Pancreas (tissue), 10 donors: ENCODE results near the gene PLCG2. TPM values are rescaled to one million over a fixed set of nuclear protein-coding genes. Genes with fewer than 3 reads are reported as not detected.

Experiments used
- ATAC-seq, 4 donors: fragments of 200-7000 bp; cut with Tn5 transposase; one replicate each; pipeline versions ENCODE4 v1.8.0 to v1.9.1; 2020; ENCODE audit warnings: mild to moderate bottlenecking in 4 of 4, moderate library complexity in 4 of 4
- DNase-seq, 6 donors: peaks; one replicate each; pipeline ENCODE4 v3.0.0-alpha.2; 2020
- FAIRE-seq: peaks from 2 replicates; lab custom pipeline; 2012; peaks lifted over from hg19 to GRCh38; lab: Jason Lieb, UNC
- H3K27ac ChIP-seq, 4 donors: fragments of 200-600 bp; sonication (generic); 1 replicate in 3 of 4; 2 replicates in 1 of 4; pipeline versions ENCODE4 v1.5.0 to v1.8.0; 2020
- H3K27me3 ChIP-seq, 4 donors: fragments of 200-600 bp; one replicate each; pipeline ENCODE4 v1.8.0; 2021
- H3K36me3 ChIP-seq, 3 donors: fragments of 200-600 bp; sonication (generic) in 1 of 3; one replicate each; pipeline versions ENCODE4 v1.5.0 to v1.8.0; 2020 to 2021
- H3K4me1 ChIP-seq, 3 donors: fragments of 200-600 bp; one replicate each; pipeline ENCODE4 v1.8.0; 2021
- H3K4me3 ChIP-seq, 4 donors: fragments of 200-600 bp; sonication (generic) in 2 of 4; one replicate each; pipeline versions ENCODE4 v1.5.0 to v1.8.0; 2020 to 2021
- H3K9me3 ChIP-seq, 4 donors: fragments of 200-600 bp; one replicate each; pipeline ENCODE4 v1.8.0; 2021
- WGBS, 2 donors: extraction: QIAGEN DNeasy Blood & Tissue Kit; methylation state at CpG; one replicate each; pipeline ENCODE4 v1.1.7; 2013; 5-methylcytosine and 5-hydroxymethylcytosine counted together
- intact Hi-C, 3 donors: fragments of 100-400 bp; cut with DNase I; formaldehyde crosslinking; loops; one replicate each; pipeline versions ENCODE4 v1.11.1 to v1.14.2; 2022
- polyA plus RNA-seq, 2 donors: library from polyadenylated mRNA; stranded (reverse); fragments of 200-250 nt; gene quantifications; one replicate each; pipeline ENCODE4 v1.2.3, GENCODE V29; 2013
- total RNA-seq, 6 donors: library from RNA; stranded (reverse); fragmentation: NEBNext Ultra II Directional in 4 of 6; extraction: Animal tissue kit (Norgen Biotek cat#: 25700) in 4 of 6; gene quantifications; one replicate each; pipeline versions ENCODE4 v1.2.1 to v1.2.4, GENCODE V29; 2021 to 2023
- TF ChIP-seq, protein P1 (sequence below), 4 donors: fragments of 200-600 bp; sonication (generic) in 3 of 4; IDR thresholded peaks; one replicate each; pipeline versions ENCODE4 v1.5.0 to v1.8.0; 2021; ENCODE audit warnings: antibody characterized with exemption in 4 of 4
- donor health status: healthy with polysubstance abuse.
- donor health status: DM: no; HTN: no; CAD: no; lungs with moderate emphysema.
- donor health status: DM: no; HTN: no; CAD: no.
- donor health status: control.
- donor health status: control.
- donor health status: Bipolar disorder and iron deficiency.
- donor health status: DM: yes; HTN: yes; CAD: no.
- donor health status: DM: no; HTN: no; CAD: no.
- donor health status: DM: no; HTN: no; CAD: no.
- donor health status: DM: yes; HTN: yes; CAD: no.

The PLCG2 gene
- total and polyA plus RNA-seq, 8 donors = 3.7 to 23.6 (median 8.0) TPM

DNA sequence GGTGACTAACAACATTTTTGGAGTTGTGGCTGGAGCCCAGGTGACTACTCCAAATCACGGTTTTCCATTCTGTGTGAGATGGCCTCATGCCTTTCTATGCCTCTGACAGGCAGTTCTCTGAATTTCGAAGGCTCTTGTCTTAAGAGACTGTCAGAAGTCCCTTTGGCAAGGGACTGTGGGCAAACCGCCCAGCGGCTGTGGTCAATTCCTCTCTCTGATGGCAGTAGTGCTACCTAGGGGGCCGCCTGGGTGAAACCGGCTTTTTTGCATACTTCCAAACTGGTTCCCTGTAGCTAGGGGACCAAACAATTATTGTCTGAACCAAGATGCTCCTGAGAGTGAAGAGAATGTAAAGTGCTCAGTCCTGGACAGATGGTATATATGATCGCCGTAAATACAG lies 145.9 kb downstream of the PLCG2 start:
- DNase-seq = no peak
- no peaks in the 10 kb centered on the region for H3K4me1 ChIP-seq
- no peaks in the 10 kb centered on the region for H3K36me3 ChIP-seq
- intact Hi-C loops = no loop called here
- no peaks in the 10 kb centered on the region for H3K9me3 ChIP-seq
- FAIRE-seq = no peak
- no peak overlapping the region for H3K27ac ChIP-seq
- TF ChIP-seq, protein P1, sequence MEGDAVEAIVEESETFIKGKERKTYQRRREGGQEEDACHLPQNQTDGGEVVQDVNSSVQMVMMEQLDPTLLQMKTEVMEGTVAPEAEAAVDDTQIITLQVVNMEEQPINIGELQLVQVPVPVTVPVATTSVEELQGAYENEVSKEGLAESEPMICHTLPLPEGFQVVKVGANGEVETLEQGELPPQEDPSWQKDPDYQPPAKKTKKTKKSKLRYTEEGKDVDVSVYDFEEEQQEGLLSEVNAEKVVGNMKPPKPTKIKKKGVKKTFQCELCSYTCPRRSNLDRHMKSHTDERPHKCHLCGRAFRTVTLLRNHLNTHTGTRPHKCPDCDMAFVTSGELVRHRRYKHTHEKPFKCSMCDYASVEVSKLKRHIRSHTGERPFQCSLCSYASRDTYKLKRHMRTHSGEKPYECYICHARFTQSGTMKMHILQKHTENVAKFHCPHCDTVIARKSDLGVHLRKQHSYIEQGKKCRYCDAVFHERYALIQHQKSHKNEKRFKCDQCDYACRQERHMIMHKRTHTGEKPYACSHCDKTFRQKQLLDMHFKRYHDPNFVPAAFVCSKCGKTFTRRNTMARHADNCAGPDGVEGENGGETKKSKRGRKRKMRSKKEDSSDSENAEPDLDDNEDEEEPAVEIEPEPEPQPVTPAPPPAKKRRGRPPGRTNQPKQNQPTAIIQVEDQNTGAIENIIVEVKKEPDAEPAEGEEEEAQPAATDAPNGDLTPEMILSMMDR (IDR thresholded peaks at IDR 0.05) = no peak
- no peak overlapping the region for H3K4me3 ChIP-seq
- WGBS, 2 donors = 68 to 81% methylated on average over 8 of the region's 8 CpGs
- ATAC-seq = no peak
- H3K27me3 ChIP-seq = no peaks in the 10 kb centered on the region

DNA sequence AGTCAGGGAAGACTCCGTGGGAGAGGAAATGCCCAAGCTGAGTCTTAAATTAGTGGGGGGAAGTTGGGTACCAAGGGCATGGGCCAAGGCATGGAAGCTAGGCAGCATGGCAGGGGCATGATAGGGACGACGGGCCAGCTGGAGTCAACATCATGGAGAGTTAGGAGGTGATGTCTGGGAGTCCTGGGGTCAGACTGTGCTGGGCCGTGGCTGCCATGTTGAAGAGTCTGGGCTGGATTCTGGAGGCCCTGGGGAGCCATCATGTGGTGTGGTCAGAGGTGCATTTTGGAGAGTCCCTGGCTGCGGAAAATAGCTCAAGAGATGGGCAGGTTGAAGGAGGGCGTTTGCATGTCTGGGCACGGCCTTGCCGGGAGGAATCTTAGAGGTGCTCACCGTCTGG lies 146.9 kb downstream of the PLCG2 start:
- TF ChIP-seq, protein P1 (IDR thresholded peaks at IDR 0.05) = no peak
- Histone ChIP-seq H3K4me1 (no peaks in the 10 kb centered on the region), H3K4me3 (no peak overlapping the region), H3K36me3 (no peaks in the 10 kb centered on the region), H3K27ac (no peak overlapping the region), H3K27me3 (no peaks in the 10 kb centered on the region), H3K9me3 (no peaks in the 10 kb centered on the region)
- WGBS, 2 donors = 66 to 80% methylated on average over 9 of the region's 9 CpGs
- DNase-seq (no peak), ATAC-seq (no peak), FAIRE-seq (no peak)
- intact Hi-C loops = no loop called here

DNA sequence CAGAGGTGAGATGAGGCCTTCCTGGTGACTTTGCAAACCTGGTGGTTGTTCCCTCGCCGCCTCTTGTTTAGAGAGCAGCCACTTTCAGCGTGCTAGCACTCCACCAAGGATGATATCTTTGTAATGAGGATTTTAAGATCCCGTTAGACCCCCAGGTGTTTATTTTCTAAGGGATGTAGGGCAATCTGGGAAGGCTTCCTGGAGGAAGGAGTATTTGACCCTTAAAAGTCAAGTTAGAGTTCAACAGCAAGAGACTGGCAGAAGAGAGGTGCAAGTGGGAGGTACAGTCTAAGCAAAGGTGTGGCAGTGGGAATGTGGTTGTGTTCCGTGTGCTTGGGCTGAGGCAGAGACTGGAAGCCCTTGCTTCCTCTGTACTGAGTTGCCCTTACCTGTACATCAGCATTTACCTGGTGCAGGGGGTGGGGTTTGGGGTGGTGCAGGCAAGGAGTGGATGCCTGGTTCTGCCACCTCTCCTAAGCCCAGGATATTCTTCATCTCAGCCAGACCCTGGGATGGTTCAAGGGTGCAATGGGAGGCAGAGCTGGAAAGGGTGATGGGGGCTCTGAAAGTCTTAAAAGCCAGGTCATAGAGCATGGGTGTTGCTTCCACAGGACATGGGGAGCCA lies 148.6 kb downstream of the PLCG2 start:
- intact Hi-C loops = no loop called here

DNA sequence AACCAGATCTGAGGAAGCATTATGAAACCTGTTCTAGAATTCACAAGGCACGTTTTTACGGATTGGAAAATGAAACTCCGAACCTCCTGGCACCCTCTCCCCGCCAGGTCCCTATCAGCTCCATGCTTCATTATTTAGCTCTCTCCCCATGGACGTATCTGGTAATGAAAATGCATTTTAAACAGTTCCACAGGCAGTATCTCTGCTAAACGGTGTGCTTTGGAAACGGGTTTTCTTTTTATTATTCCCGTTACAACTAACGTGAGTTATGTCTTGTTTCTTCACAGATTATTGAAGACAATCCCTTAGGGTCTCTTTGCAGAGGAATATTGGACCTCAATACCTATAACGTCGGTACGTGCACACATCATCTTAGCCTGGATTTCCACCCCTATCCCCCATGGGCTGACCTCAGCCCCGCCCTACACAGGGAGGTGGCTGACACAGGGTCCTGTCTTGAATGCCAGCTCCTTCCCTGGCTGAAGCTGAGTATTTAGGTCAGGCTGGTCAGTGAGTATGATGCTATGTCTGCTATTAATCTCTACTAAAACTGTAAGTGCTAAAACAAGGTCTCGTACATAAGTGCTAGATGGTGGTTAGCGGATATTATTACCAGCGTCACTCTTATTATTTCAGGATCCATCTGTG lies 149.3 kb downstream of the PLCG2 start:
- Histone ChIP-seq H3K27me3 (no peaks in the 10 kb centered on the region), H3K4me1 (no peaks in the 10 kb centered on the region), H3K4me3 (no peak overlapping the region), H3K27ac (no peak overlapping the region), H3K9me3 (no peaks in the 10 kb centered on the region), H3K36me3 (no peaks in the 10 kb centered on the region)
- FAIRE-seq (no peak), ATAC-seq (no peak), DNase-seq (peak in 1 of 6 donors; percentile 2)
- intact Hi-C loops = no loop called here
- 71 to 76% methylated on average over 16 of the region's 16 CpGs for WGBS, 2 donors
- TF ChIP-seq, protein P1 (IDR thresholded peaks at IDR 0.05) = no peak

More for the DNA sequence above, 148.6 kb downstream of the PLCG2 start:
- no peaks in the 10 kb centered on the region for H3K36me3 ChIP-seq
- no peaks in the 10 kb centered on the region for H3K9me3 ChIP-seq
- TF ChIP-seq, protein P1 (IDR thresholded peaks at IDR 0.05) = no peak
- no peak for DNase-seq
- no peak overlapping the region for H3K27ac ChIP-seq
- ATAC-seq = no peak
- WGBS, 2 donors = 67 to 79% methylated on average over 5 of the region's 5 CpGs
- H3K4me1 ChIP-seq = no peaks in the 10 kb centered on the region
- FAIRE-seq = no peak
- no peaks in the 10 kb centered on the region for H3K27me3 ChIP-seq
- H3K4me3 ChIP-seq = no peak overlapping the region

DNA sequence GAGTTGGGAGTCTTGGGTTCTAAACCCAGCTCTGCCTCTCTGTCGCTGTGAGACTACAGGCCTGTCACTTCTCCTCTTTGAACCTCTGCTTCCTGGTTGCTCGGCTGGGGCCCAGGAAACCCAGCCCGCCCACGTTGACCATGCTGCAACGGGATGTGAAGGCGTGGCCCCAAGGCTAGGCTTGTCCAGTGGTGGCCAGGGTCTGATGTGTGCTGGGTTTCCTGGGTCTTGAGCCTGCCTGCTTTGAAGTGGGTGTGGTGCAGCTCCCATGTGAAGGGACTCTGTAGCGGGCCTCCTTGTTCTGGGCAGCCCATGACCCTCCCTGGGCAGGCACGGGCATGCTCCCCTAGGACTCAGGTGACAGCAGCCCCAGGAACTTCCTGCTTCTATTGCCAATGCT lies 149.9 kb downstream of the PLCG2 start:
- no peaks in the 10 kb centered on the region for H3K36me3 ChIP-seq
- FAIRE-seq (no peak), DNase-seq (no peak), ATAC-seq (peak in 1 of 4 donors; percentile 62)
- H3K4me1 ChIP-seq = no peaks in the 10 kb centered on the region
- no peak overlapping the region for H3K27ac ChIP-seq
- no peak overlapping the region for H3K4me3 ChIP-seq
- TF ChIP-seq, protein P1 (IDR thresholded peaks at IDR 0.05) = no peak
- WGBS, 2 donors = 53 to 56% methylated on average over 8 of the region's 8 CpGs
- H3K27me3 ChIP-seq = no peaks in the 10 kb centered on the region
- H3K9me3 ChIP-seq = no peaks in the 10 kb centered on the region
- intact Hi-C loops = no loop called here
